Smooth muscle cell (in vitro differentiated cells): Measurements from ENCODE around the gene GPATCH2. TPM values are rescaled to one million over a fixed set of nuclear protein-coding genes. Genes with fewer than 3 reads are reported as not detected.
"Not testable (repeated sequence)": the region's sequence is repeated elsewhere in the genome, so short reads cannot be mapped to it uniquely, and the experiment has no call there.

Source experiments
- DNase-seq: peaks from one replicate; lab custom pipeline; 2025; ENCODE audit not compliant: unreplicated experiment; lab: John Stamatoyannopoulos, UW
- H2AFZ ChIP-seq: fragments of 200-600 bp; sonication (generic); 2 replicates; pipeline ENCODE4 v1.6.0; 2016; ENCODE audit warnings: antibody characterized with exemption, low read depth, mild to moderate bottlenecking
- H3F3A ChIP-seq: fragments of 200-600 bp; sonication (generic); 2 replicates; pipeline ENCODE4 v1.6.0; 2017; ENCODE audit warnings: antibody characterized with exemption, low read depth
- H3K27ac ChIP-seq: fragments of 200-600 bp; sonication (generic); 2 replicates; pipeline ENCODE4 v1.5.1; 2016; ENCODE audit warnings: low read depth, mild to moderate bottlenecking
- H3K27me3 ChIP-seq: fragments of 200-600 bp; sonication (generic); 2 replicates; pipeline ENCODE4 v1.6.1; 2016; ENCODE audit warnings: low read depth, mild to moderate bottlenecking
- H3K36me3 ChIP-seq: fragments of 200-600 bp; sonication (generic); 2 replicates; pipeline ENCODE4 v1.5.1; 2016; ENCODE audit warnings: low read depth
- H3K4me1 ChIP-seq: fragments of 200-600 bp; sonication (generic); 2 replicates; pipeline ENCODE4 v1.5.1; 2016; ENCODE audit warnings: low read depth
- H3K4me2 ChIP-seq: fragments of 200-600 bp; sonication (generic); 2 replicates; pipeline ENCODE4 v1.6.0; 2016; ENCODE audit warnings: mild to moderate bottlenecking
- H3K4me3 ChIP-seq: fragments of 200-600 bp; sonication (generic); 2 replicates; pipeline ENCODE4 v1.5.1; 2016; ENCODE audit warnings: mild to moderate bottlenecking
- H3K79me2 ChIP-seq: fragments of 200-600 bp; sonication (generic); 2 replicates; pipeline ENCODE4 v1.6.0; 2016; ENCODE audit warnings: low read depth, mild to moderate bottlenecking
- H3K9ac ChIP-seq: fragments of 200-600 bp; sonication (generic); 2 replicates; pipeline ENCODE4 v1.6.0; 2016; ENCODE audit warnings: low read depth
- H3K9me3 ChIP-seq: fragments of 200-600 bp; sonication (generic); replicated peaks from 2 replicates; pipeline ENCODE4 v1.5.1; 2016; ENCODE audit warnings: low read depth
- H4K20me1 ChIP-seq: fragments of 200-600 bp; sonication (generic); 2 replicates; pipeline ENCODE4 v1.6.0; 2016; ENCODE audit warnings: low read depth
- CTCF ChIP-seq: fragments of 200-600 bp; sonication (generic); IDR thresholded peaks from 2 replicates; pipeline ENCODE4 v1.5.1; 2017; ENCODE audit warnings: borderline replicate concordance, mild to moderate bottlenecking, antibody characterized with exemption; ENCODE audit not compliant: insufficient read depth, poor library complexity, severe bottlenecking
- WGBS: methylation state at CpG from one replicate; pipeline ENCODE4 v1.1.7; 2016; ENCODE audit warnings: low lambda C conversion rate; 5-methylcytosine and 5-hydroxymethylcytosine counted together
- polyA plus RNA-seq: library from polyadenylated mRNA; unstranded; fragments of >200 nt; fragmentation: Nextera tagmentation; extraction: Ambion mirVana; gene quantifications from 2 replicates; pipeline ENCODE4 v1.2.1, GENCODE V29; 2016
- total RNA-seq: library from RNA; depleted of rRNA; stranded (reverse); fragments of >200 nt; gene quantifications from 2 replicates; pipeline ENCODE4 v1.2.3, GENCODE V29; 2014

The GPATCH2 gene
- total and polyA plus RNA-seq, 2 experiments from 2014 or later, result 5.6 to 16.4 TPM

DNA sequence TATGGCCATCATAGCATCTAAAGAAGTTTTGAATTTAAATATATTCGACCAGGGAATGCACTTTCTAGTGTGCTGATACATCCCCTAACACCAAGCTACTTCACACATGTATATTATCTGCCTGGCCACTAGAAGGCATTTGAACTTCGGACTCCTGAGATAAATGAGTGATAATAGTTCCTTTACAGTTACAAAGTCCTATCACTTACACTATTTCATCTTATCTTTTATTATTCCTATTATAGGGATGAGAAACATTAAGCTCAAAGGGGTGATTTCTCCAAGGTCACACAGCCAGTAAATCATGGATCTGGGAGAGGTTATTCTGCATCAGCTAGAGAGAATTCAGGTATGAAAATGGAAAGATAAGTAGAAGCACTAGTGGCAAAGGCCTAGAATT is 40.3 kb downstream of the GPATCH2 start:
- Histone ChIP-seq H2AFZ (no peak overlapping the region), H3K27ac (no peak overlapping the region), H3F3A (no peaks in the 10 kb centered on the region), H3K4me3 (no peak overlapping the region), H3K79me2 (no peaks in the 10 kb centered on the region), H4K20me1 (peaks cover 9% of the 10 kb centered on the region), H3K9ac (no peak overlapping the region), H3K4me1 (no peaks in the 10 kb centered on the region), H3K9me3 (no peaks in the 10 kb centered on the region), H3K27me3 (no peaks in the 10 kb centered on the region), H3K4me2 (no peak overlapping the region), H3K36me3 (no peaks in the 10 kb centered on the region)
- WGBS, result 89% methylated on average over 2 of the region's 2 CpGs
- no peak for DNase-seq
- TF ChIP-seq CTCF, result no peak

DNA sequence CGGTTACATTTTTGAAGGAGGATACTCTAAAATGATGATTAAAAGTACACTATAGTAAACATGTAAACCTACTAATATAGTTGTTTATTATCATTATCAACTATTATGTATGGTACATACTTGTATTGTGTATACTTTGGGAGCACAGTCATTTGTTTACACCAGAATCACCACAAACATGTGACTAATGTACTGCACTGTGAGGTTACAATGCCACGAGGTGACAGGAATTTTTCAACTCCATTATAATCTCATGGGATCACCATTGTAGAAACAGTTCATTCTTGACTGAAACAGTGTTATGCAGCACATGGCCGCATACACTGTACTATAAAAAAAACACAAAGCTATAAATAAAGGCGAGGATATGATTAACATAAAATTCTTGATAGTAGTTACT is 44.3 kb downstream of the GPATCH2 start:
- H3K36me3 ChIP-seq, result no peaks in the 10 kb centered on the region
- H4K20me1 ChIP-seq, result peaks cover 5% of the 10 kb centered on the region
- H3K4me3 ChIP-seq, result no peak overlapping the region
- no peak overlapping the region for H2AFZ ChIP-seq
- 81% methylated on average over 4 of the region's 4 CpGs for WGBS
- no peak for DNase-seq
- no peaks in the 10 kb centered on the region for H3K79me2 ChIP-seq
- H3K27ac ChIP-seq, result no peak overlapping the region
- no peaks in the 10 kb centered on the region for H3K4me1 ChIP-seq
- H3K9ac ChIP-seq, result no peak overlapping the region
- no peaks in the 10 kb centered on the region for H3F3A ChIP-seq
- H3K9me3 ChIP-seq, result no peaks in the 10 kb centered on the region
- no peaks in the 10 kb centered on the region for H3K27me3 ChIP-seq
- H3K4me2 ChIP-seq, result no peak overlapping the region
- no peak for TF ChIP-seq CTCF

DNA sequence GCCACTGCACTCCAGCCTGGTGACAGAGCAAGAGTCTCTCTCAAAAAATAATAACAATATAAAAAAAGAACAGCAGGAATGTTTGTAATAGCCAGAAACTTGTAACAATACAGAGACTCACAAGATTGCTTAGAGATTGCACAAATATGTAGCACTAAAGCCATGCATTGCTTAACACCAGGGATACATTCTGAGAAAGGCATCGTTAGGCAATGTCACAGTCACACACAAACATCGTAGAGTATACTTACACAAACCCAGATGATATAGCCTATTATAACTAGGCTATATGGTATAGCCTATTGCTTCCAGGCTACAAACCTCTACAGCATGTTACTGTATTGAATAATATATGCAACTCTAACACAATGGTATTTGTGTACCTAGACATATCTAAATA is 45.3 kb downstream of the GPATCH2 start:
- Histone ChIP-seq H4K20me1 (peaks cover 5% of the 10 kb centered on the region), H3K9me3 (no peaks in the 10 kb centered on the region), H3K27ac (no peak overlapping the region), H3K4me3 (no peak overlapping the region), H3K27me3 (no peaks in the 10 kb centered on the region), H3K36me3 (no peaks in the 10 kb centered on the region), H3K9ac (no peak overlapping the region), H3F3A (no peaks in the 10 kb centered on the region), H3K79me2 (no peaks in the 10 kb centered on the region), H2AFZ (no peak overlapping the region), H3K4me1 (no peaks in the 10 kb centered on the region), H3K4me2 (no peak overlapping the region)
- DNase-seq, result no peak
- WGBS, result 94% methylated on average over 2 of the region's 2 CpGs
- TF ChIP-seq CTCF, result no peak

DNA sequence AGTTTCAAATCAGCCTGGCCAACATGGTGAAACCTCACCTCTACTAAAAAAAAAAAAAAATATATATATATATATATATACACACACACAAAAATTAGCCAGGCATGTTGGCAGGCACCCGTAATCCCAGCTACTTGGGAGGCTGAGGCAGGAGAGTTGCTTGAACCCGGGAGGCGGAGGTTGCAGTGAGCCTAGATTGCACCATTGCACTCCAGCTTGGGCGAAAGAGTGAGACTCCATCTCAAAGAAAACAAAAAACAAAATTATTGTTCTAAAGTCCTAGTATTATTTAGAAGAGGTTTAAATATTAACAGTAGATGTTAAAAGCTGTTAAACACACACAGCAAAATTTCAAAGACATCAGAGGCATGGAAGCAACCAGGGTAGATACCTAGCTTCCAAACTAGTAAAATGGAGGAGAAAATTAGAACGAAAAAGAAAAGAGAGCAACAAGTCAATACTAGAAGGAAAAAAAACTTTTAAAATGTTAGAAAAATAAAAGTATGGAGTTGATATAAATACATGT is 46.5 kb downstream of the GPATCH2 start:
- H2AFZ ChIP-seq, H3K27me3 ChIP-seq: not testable (repeated sequence)
- 90% methylated on average over 5 of the region's 5 CpGs for WGBS

More for the DNA sequence above, 46.5 kb downstream of the GPATCH2 start:
- H3K4me2 ChIP-seq, H3K36me3 ChIP-seq, DNase-seq, H4K20me1 ChIP-seq, H3K9me3 ChIP-seq, H3F3A ChIP-seq, H3K4me1 ChIP-seq, H3K9ac ChIP-seq, H3K4me3 ChIP-seq, H3K79me2 ChIP-seq, H3K27ac ChIP-seq: not testable (repeated sequence)
